ENCODE data around the gene SPEG.

SPEG gene

GRCh38 chr2:219446689-219447088 lies 12.0 kb downstream of the SPEG start:
- no peak for DNase-seq (ENCODE audit: low read depth)
- in situ Hi-C loops (cut with HindIII; ENCODE audit: low sequenced_read_pairs) = no loop called here
- no peak overlapping the region for H3K4me3 ChIP-seq (ENCODE audit: low read depth, low read length)
- no peak for TF ChIP-seq CTCF (IDR thresholded peaks at IDR 0.05; ENCODE audit: low read depth, low read length, missing control alignments)

GRCh38 chr2:219447242-219448098 lies 12.8 kb downstream of the SPEG start:
- in situ Hi-C loops (cut with HindIII; ENCODE audit: low sequenced_read_pairs) = no loop called here
- no peak overlapping the region for H3K4me3 ChIP-seq (ENCODE audit: low read depth, low read length)
- no peak for TF ChIP-seq CTCF (IDR thresholded peaks at IDR 0.05; ENCODE audit: low read depth, low read length, missing control alignments)
- DNase-seq (ENCODE audit: low read depth) = no peak

- H3K4me3 ChIP-seq (ENCODE audit: low read depth, low read length) = no peak overlapping the region
- no peak for DNase-seq (ENCODE audit: low read depth)
- in situ Hi-C loops (cut with HindIII; ENCODE audit: low sequenced_read_pairs) = no loop called here
- TF ChIP-seq CTCF (IDR thresholded peaks at IDR 0.05; ENCODE audit: low read depth, low read length, missing control alignments) = no peak
Measured at GRCh38 chr2:219448099-219448775, 13.6 kb downstream of the SPEG start.

GRCh38 chr2:219448776-219449341 lies 14.2 kb downstream of the SPEG start:
- DNase-seq (ENCODE audit: low read depth) = no peak
- TF ChIP-seq CTCF (IDR thresholded peaks at IDR 0.05; ENCODE audit: low read depth, low read length, missing control alignments) = no peak
- in situ Hi-C loops (cut with HindIII; ENCODE audit: low sequenced_read_pairs) = no loop called here
- H3K4me3 ChIP-seq (ENCODE audit: low read depth, low read length) = no peak overlapping the region

- TF ChIP-seq CTCF (IDR thresholded peaks at IDR 0.05; ENCODE audit: low read depth, low read length, missing control alignments) = no peak
- no peak for DNase-seq (ENCODE audit: low read depth)
- no peak overlapping the region for H3K4me3 ChIP-seq (ENCODE audit: low read depth, low read length)
- in situ Hi-C loops (cut with HindIII; ENCODE audit: low sequenced_read_pairs) = no loop called here
Measured at GRCh38 chr2:219449609-219450008, 15.0 kb downstream of the SPEG start.

- H3K4me3 ChIP-seq (ENCODE audit: low read depth, low read length) = no peak overlapping the region
- no peak for DNase-seq (ENCODE audit: low read depth)
- in situ Hi-C loops (cut with HindIII; ENCODE audit: low sequenced_read_pairs) = no loop called here
- TF ChIP-seq CTCF (IDR thresholded peaks at IDR 0.05; ENCODE audit: low read depth, low read length, missing control alignments) = no peak
Measured at GRCh38 chr2:219451661-219452360, 17.2 kb downstream of the SPEG start.

Measured in astrocyte of the cerebellum (primary cell).